Fibroblast of pulmonary artery (primary cell): Measurements from ENCODE around the gene GRIP2.

Experiments
- DNase-seq: peaks from one replicate; pipeline ENCODE4 v3.0.0-alpha.2; 2010; ENCODE audit warnings: low read depth
- H3K4me3 ChIP-seq: replicated peaks from 2 replicates; pipeline ENCODE4 v1.5.1; 2011; ENCODE audit warnings: low read depth, mild to moderate bottlenecking, control low read depth, low read length, moderate library complexity
- TF ChIP-seq, protein P1 (sequence below): IDR thresholded peaks from 2 replicates; pipeline ENCODE4 v1.5.1; 2011; ENCODE audit warnings: mild to moderate bottlenecking, control low read depth, low read length, inconsistent platforms; ENCODE audit errors: missing control alignments

GRIP2 gene

GRCh38 chr3:14460342-14461005 lies 79.7 kb downstream of the GRIP2 start:
- DNase-seq, result peak; percentile 98
- TF ChIP-seq, protein P1, sequence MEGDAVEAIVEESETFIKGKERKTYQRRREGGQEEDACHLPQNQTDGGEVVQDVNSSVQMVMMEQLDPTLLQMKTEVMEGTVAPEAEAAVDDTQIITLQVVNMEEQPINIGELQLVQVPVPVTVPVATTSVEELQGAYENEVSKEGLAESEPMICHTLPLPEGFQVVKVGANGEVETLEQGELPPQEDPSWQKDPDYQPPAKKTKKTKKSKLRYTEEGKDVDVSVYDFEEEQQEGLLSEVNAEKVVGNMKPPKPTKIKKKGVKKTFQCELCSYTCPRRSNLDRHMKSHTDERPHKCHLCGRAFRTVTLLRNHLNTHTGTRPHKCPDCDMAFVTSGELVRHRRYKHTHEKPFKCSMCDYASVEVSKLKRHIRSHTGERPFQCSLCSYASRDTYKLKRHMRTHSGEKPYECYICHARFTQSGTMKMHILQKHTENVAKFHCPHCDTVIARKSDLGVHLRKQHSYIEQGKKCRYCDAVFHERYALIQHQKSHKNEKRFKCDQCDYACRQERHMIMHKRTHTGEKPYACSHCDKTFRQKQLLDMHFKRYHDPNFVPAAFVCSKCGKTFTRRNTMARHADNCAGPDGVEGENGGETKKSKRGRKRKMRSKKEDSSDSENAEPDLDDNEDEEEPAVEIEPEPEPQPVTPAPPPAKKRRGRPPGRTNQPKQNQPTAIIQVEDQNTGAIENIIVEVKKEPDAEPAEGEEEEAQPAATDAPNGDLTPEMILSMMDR, result no peak
- H3K4me3 ChIP-seq, result no peak overlapping the region

- H3K4me3 ChIP-seq, result no peak overlapping the region
- DNase-seq, result no peak
- TF ChIP-seq, protein P1, result no peak
These were observed 80.4 kb downstream of the GRIP2 start for GRCh38 chr3:14459787-14460186.

DNA sequence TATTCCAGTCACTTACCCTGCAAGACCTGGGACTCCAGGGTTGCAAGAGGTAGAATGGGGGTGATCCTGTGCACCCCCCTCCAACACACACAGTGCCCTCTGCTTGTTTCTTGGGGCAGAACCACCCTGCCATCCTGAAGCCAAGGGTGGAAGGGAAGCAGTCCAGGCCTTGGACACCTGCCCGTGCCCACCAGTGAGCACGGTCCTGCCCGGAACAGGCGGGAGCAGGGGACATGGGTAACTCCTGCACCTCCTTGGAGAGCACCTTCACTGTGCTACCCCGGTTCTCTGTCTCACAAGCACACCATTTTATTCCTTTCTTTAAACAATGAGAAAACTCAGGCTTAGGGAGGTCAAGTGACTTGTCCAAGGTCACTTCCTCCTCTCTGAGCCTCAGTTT lies 80.8 kb downstream of the GRIP2 start:
- no peak overlapping the region for H3K4me3 ChIP-seq
- DNase-seq, result no peak
- TF ChIP-seq, protein P1, result no peak

DNA sequence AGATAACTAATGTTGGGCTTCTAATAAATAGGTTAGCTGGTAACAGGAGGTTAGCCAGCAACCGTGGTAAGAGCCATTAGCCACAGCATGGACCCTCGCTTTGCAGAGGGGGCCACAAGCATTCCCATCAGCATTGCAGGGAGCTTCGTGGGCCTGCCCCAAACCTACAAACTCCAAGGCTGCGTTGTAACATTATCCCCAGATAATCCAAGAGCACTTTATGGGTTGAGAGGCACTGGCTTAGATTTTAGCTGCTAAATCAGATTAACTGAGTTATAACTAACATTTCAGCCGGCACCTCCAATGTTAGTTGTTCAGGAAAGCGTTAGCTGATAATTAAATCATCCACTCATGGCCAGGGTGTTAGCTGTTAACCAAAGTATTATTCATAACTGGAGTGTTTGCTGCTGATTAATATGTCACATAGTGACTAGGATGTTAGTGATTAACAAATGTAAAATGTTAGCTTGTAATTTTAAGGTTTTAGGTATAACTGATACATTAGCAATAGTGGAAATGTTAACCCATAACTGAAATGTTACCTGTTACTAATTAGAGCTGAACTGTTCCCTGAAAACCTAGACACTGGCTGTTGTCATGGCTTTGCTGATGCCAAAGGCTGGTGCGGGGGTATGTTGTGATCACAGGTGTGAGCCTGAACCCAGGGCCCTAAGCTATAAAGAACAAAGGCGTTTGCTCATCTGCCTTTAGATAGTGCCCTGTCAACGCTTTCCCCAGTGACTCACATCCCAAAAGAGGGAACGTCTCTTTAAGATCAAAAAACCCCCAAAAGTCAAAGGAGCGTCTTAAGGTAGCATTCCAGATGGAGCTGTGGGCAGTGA lies 81.5 kb downstream of the GRIP2 start:
- H3K4me3 ChIP-seq, result no peak overlapping the region
- TF ChIP-seq, protein P1, result no peak
- no peak for DNase-seq

GRCh38 chr3:14457999-14458398 lies 82.1 kb downstream of the GRIP2 start:
- TF ChIP-seq, protein P1, result no peak
- no peak for DNase-seq
- H3K4me3 ChIP-seq, result no peak overlapping the region

GRCh38 chr3:14457481-14457880 lies 82.7 kb downstream of the GRIP2 start:
- DNase-seq, result no peak
- H3K4me3 ChIP-seq, result no peak overlapping the region
- TF ChIP-seq, protein P1, result no peak
